ENCODE data around the gene KCNC1. TPM values are rescaled to one million over a fixed set of nuclear protein-coding genes. Genes with fewer than 3 reads are reported as not detected.

KCNC1 gene
- total RNA-seq, 1 experiment from 2014 or later, result 0.04 TPM

- H4K91ac ChIP-seq (ENCODE audit: insufficient read length, low read depth, low read length), result no peak overlapping the region
- no CpG with 5 or more reads among the region's 15 CpGs for WGBS (ENCODE audit: extremely low coverage, insufficient read length, low lambda C conversion rate)
- no peaks in the 10 kb centered on the region for H3K27me3 ChIP-seq (ENCODE audit: insufficient read depth, low read length)
- no peak overlapping the region for H3K4me2 ChIP-seq (ENCODE audit: insufficient read depth, insufficient read length, low read length)
- H2BK120ac ChIP-seq (ENCODE audit: low read depth, low read length, poor library complexity, severe bottlenecking), result no peak overlapping the region
- Mint-ChIP-seq H3K27me3 (ENCODE audit: low read depth) (peaks cover 3% of the 10 kb centered on the region), H3K27ac (peak overlapping the region in 1 of 3 experiments; percentile 2; a peak in 1 of 7 replicates), H3K36me3 (ENCODE audit: insufficient read depth in 1 of 3, low read depth in 3 of 3) (no peaks in the 10 kb centered on the region), H3K4me1 (no peaks in the 10 kb centered on the region; a peak in 1 of 4 replicates), H3K9me3 (no peaks in the 10 kb centered on the region), H3K4me3 (no peak overlapping the region)
- H3K9ac ChIP-seq (ENCODE audit: extremely low read depth, insufficient read length, low read length), result no peak overlapping the region
- no peak overlapping the region for H2AK5ac ChIP-seq (ENCODE audit: insufficient read length, low read length)
- no peak overlapping the region for H3K4ac ChIP-seq (ENCODE audit: low read depth, low read length)
- no peak overlapping the region; the same call in 1 of the 2 replicates for H3K14ac ChIP-seq (ENCODE audit: insufficient read depth, low read length)
- H3K18ac ChIP-seq (ENCODE audit: insufficient read length, low read depth, low read length), result no peak overlapping the region
- H3K79me2 ChIP-seq (ENCODE audit: insufficient read depth, low read length), result no peaks in the 10 kb centered on the region
- no peak overlapping the region for H3K27ac ChIP-seq (ENCODE audit: insufficient read length, low read depth, low read length)
- no peak overlapping the region for H4K5ac ChIP-seq (ENCODE audit: insufficient read length, low read depth, low read length)
- H4K8ac ChIP-seq (replicated peaks; ENCODE audit: insufficient read length, low read depth, low read length), result no peak overlapping the region
- TF ChIP-seq CTCF (conservative IDR thresholded peaks at IDR 0.05), result no peak
- no peaks in the 10 kb centered on the region for H3K23me2 ChIP-seq (ENCODE audit: insufficient read length, low read depth, low read length, poor library complexity, severe bottlenecking)
- no peaks in the 10 kb centered on the region for H4K20me1 ChIP-seq (ENCODE audit: control insufficient read depth, insufficient read depth, insufficient read length)
- no peak overlapping the region for H2BK20ac ChIP-seq (ENCODE audit: low read depth, low read length, poor library complexity, severe bottlenecking)
- no peak overlapping the region for H2BK12ac ChIP-seq (ENCODE audit: insufficient read length, low read depth, low read length)
- no peak for DNase-seq
- H3K23ac ChIP-seq (ENCODE audit: insufficient read length, low read depth, low read length), result no peak overlapping the region
- no peaks in the 10 kb centered on the region for H3K9me3 ChIP-seq (ENCODE audit: control insufficient read depth, low read depth, low read length)
- no peak overlapping the region for H2BK5ac ChIP-seq (ENCODE audit: insufficient read length, low read length)
- H2BK15ac ChIP-seq (ENCODE audit: low read depth, low read length), result no peak overlapping the region
- H3K79me1 ChIP-seq (ENCODE audit: insufficient read depth, low read depth, low read length, poor library complexity, severe bottlenecking), result no peaks in the 10 kb centered on the region
- H3K4me1 ChIP-seq (ENCODE audit: insufficient read depth, low read length), result no peaks in the 10 kb centered on the region
- H3T11ph ChIP-seq (ENCODE audit: low read length), result no peak overlapping the region
- H3K56ac ChIP-seq (ENCODE audit: insufficient read length, low read depth, low read length), result no peak overlapping the region
- H2AFZ ChIP-seq (ENCODE audit: low read length), result no peak overlapping the region
These were observed 41.8 kb downstream of the KCNC1 start for GRCh38 chr11:17776212-17776875.
